Cortex of kidney (tissue), 1 donor: ENCODE results near the gene CYB5RL.
"Not testable (repeated sequence)": the region's sequence is repeated elsewhere in the genome, so short reads cannot be mapped to it uniquely, and the experiment has no call there.

Source experiments
- DNase-seq: peaks from one replicate; lab custom pipeline; 2025; lab: John Stamatoyannopoulos, UW

CYB5RL gene, protein sequence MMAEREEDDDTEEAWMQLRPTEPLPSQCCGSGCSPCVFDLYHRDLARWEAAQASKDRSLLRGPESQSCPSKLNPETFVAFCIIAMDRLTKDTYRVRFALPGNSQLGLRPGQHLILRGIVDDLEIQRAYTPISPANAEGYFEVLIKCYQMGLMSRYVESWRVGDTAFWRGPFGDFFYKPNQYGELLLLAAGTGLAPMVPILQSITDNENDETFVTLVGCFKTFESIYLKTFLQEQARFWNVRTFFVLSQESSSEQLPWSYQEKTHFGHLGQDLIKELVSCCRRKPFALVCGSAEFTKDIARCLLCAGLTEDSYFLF

DNA sequence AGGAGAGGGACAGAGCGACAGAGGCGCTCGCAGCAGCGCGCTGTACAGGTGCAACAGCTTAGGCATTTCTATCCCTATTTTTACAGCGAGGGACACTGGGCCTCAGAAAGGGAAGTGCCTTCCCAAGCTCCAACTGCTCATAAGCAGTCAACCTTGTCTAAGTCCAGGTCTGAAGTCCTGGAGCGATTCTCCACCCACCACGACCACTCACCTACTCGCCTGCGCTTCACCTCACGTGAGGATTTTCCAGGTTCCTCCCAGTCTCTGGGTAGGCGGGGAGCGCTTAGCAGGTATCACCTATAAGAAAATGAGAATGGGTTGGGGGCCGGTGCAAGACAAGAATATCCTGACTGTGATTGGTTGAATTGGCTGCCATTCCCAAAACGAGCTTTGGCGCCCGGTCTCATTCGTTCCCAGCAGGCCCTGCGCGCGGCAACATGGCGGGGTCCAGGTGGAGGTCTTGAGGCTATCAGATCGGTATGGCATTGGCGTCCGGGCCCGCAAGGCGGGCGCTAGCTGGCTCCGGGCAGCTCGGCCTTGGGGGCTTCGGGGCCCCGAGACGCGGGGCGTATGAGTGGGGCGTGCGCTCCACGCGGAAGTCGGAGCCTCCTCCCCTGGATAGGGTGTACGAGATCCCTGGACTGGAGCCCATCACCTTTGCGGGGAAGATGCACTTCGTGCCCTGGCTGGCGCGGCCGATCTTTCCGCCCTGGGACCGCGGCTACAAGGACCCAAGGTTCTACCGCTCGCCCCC is at the start of gene CYB5RL, which contains the start of gene MRPL37:
TSS of gene CYB5RL (minus strand) at position 266 of the 754 bp plus-strand sequence. CDS start 4,414 bp downstream, outside the sequence.
TSS of gene MRPL37 (plus strand) at position 403 of the 754 bp plus-strand sequence. CDS start at position 480, 77 bp downstream.
- DNase-seq, result no peak

DNA sequence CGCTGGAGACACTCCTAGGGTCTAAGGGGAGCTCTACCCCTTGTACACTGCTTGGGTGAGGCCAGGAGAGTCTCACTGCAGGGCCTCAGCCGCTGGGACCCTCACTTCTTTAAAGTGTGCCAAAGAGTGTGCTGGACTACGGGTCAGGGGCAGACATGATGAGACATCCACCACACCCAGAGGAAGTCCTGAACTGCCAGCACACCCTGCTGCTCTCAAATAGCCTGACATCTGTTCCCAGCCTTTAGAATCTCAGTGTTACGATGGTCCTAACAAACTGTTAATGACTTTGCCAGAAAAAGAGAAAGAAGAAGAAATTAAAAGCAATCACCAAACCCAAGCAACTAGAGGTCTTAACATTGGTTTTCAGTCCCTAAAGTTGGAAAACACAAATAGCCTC is 49.1 kb upstream of the CYB5RL start:
- DNase-seq, result no peak

- DNase-seq, result no peak
These were observed 48.2 kb upstream of the CYB5RL start for GRCh38 chr1:54247863-54248515.

- DNase-seq, result no peak
These were observed 46.4 kb upstream of the CYB5RL start for GRCh38 chr1:54246116-54246721.

DNA sequence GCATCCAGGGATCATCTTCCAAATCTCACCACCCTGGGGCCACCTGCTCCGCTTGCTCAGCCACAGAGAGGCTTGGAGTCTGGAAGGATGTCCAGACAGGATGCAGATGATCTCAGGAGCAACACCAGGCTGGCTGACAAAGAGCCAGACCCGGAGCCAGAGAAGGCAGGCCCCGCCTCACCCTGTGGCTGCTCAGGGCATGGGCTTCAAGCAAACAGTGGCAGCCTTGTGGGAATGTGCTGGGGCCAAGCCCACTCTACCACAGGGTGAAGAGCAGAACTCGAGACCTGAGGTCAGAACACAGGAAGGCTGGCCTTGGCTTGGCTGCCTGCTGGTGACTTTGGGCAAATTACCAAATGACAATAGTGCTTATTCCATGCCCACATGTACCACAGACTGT is 45.7 kb upstream of the CYB5RL start:
- no peak for DNase-seq

DNA sequence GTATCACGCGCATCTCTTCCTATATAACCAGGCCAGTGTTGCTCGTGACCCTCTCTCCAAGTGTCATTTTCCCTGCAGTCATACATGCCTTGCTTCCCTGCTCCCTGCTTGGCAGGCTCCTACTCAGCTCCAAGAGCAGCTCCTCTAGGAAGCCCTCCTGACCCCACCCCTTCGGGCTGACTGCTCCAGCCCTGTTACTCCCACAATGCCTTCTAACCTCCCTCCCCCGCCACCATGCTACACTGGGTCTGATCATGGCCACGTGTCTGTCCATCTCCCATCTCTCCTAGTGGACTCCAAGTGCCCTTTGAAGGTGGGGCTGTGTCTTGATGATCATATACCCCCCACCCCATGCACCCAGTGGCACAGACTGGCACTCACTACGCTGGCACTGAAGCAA is 44.8 kb upstream of the CYB5RL start:
- DNase-seq, result no peak

GRCh38 chr1:54243022-54243421 is 43.2 kb upstream of the CYB5RL start:
- no peak for DNase-seq

GRCh38 chr1:54241364-54241763 is 41.5 kb upstream of the CYB5RL start:
- no peak for DNase-seq

- DNase-seq, result no peak
These were observed 41.0 kb upstream of the CYB5RL start for GRCh38 chr1:54240741-54241335.

- no peak for DNase-seq
These were observed 39.8 kb upstream of the CYB5RL start for GRCh38 chr1:54239631-54240031.

DNA sequence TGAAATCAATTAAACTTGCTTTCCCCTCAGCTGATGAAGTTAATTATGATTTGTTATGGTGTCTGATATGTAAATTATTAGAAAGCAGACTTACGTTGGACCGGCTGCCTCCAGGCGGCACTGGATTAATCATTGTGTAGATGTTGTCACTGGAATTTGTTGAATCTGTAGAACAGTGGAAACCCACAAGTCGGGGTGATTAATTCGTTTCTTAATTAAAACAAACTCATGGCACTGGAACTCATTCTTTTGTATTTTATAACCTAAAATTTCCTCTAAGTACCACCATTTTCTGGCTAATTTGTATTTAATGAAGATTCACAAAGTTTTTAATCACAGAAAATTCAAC is 39.2 kb upstream of the CYB5RL start:
- DNase-seq, result no peak

GRCh38 chr1:54238353-54239034 is 38.7 kb upstream of the CYB5RL start:
- no peak for DNase-seq

- DNase-seq, result no peak
These were observed 37.8 kb upstream of the CYB5RL start for GRCh38 chr1:54237586-54237985.

DNA sequence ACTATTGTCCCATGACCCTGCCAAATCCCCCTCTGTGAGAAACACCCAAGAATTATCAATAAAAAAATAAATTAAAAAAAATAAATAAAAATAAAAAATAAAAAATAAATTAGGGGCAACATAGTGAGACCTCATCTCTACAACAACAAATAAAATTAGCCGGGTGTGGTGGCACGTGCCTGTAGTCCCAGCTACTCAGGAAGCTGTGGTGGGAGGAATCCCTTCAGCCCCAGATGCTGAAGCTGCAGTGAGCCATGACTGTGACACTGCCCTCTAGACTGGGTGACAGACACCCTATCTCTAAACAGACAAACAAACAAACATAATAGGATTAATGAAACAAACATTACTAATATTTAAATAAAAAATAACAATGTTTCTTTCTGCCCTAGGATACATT is 34.5 kb upstream of the CYB5RL start:
- no peak for DNase-seq

GRCh38 chr1:54233196-54233595 is 33.4 kb upstream of the CYB5RL start:
- DNase-seq, result not testable (repeated sequence)

GRCh38 chr1:54230507-54231339 is 30.9 kb upstream of the CYB5RL start:
- no peak for DNase-seq

GRCh38 chr1:54229281-54229891 is 29.6 kb upstream of the CYB5RL start:
- DNase-seq, result no peak

- DNase-seq, result no peak
These were observed 28.8 kb upstream of the CYB5RL start for GRCh38 chr1:54228638-54229079.

GRCh38 chr1:54227891-54228310 is 28.1 kb upstream of the CYB5RL start:
- DNase-seq, result no peak

- no peak for DNase-seq
These were observed 27.3 kb upstream of the CYB5RL start for GRCh38 chr1:54227091-54227602.
